Bronchial epithelial cell (primary cell): Measurements from ENCODE around the gene DFFB. TPM values are rescaled to one million over a fixed set of nuclear protein-coding genes. Genes with fewer than 3 reads are reported as not detected.

Experiments used
- DNase-seq: peaks from one replicate; pipeline ENCODE4 v3.0.0-alpha.2; 2010; ENCODE audit warnings: low read depth
- FAIRE-seq: peaks from 2 replicates; lab custom pipeline; 2011; peaks lifted over from hg19 to GRCh38; lab: Jason Lieb, UNC
- H3K27me3 ChIP-seq: 2 replicates; pipeline ENCODE4 v1.5.1; 2011; ENCODE audit warnings: low read length; ENCODE audit not compliant: control insufficient read depth, insufficient read depth
- H3K36me3 ChIP-seq: 2 replicates; pipeline ENCODE4 v1.5.1; 2011; ENCODE audit warnings: low read length; ENCODE audit not compliant: control insufficient read depth, insufficient read depth
- H3K4me3 ChIP-seq: 2 replicates; pipeline ENCODE4 v1.5.1; 2011; ENCODE audit warnings: mild to moderate bottlenecking, low read depth, low read length, control low read depth
- total RNA-seq: library from RNA; depleted of rRNA; stranded (reverse); fragments of >200 nt; gene quantifications from 2 replicates; pipeline ENCODE4 v1.2.1, GENCODE V29; 2014
- TF ChIP-seq, protein P1 (sequence below): IDR thresholded peaks from 2 replicates; pipeline ENCODE4 v1.5.1; 2011; ENCODE audit warnings: mild to moderate bottlenecking, moderate library complexity, low read length, control low read depth, inconsistent platforms; ENCODE audit not compliant: insufficient read depth, severe bottlenecking

The DFFB gene
- total RNA-seq, 1 donor from 2014 or later = 3.9 TPM

DNA sequence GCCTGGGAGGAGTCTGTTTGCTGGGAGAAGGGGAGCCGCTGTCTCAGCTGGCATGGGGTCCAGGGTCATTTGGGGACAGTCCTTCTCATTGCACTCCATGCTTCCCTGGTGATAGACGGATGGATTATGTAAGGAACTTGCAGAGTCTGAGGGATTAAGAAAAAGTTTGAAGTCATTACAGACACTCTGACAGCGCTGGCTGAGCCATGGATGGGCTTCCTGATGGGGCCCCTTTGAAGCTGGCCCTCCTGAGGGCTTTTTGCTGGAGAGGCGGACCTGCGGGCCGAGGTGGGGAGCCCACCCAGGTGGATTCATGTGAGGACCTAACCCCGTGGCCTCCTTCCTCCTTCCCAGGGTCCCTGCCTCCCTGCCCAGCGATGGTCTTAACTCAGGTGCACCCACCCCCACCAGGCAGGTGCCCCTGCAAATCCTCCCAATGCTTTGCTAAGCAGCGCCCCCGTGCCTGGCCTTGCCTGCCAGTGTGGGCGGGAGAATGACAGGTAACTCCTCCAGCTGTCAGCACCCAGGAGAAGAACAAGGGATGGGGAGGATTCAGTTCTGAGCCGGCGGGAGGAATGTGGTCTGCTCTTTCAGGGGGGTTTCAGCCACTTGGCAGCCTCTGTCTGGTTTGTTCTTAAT, 67.0 kb downstream of the DFFB start:
- DNase-seq (no peak), FAIRE-seq (no peak)
- H3K36me3 ChIP-seq = no peaks in the 10 kb centered on the region
- no peak overlapping the region for H3K4me3 ChIP-seq
- TF ChIP-seq, protein P1, sequence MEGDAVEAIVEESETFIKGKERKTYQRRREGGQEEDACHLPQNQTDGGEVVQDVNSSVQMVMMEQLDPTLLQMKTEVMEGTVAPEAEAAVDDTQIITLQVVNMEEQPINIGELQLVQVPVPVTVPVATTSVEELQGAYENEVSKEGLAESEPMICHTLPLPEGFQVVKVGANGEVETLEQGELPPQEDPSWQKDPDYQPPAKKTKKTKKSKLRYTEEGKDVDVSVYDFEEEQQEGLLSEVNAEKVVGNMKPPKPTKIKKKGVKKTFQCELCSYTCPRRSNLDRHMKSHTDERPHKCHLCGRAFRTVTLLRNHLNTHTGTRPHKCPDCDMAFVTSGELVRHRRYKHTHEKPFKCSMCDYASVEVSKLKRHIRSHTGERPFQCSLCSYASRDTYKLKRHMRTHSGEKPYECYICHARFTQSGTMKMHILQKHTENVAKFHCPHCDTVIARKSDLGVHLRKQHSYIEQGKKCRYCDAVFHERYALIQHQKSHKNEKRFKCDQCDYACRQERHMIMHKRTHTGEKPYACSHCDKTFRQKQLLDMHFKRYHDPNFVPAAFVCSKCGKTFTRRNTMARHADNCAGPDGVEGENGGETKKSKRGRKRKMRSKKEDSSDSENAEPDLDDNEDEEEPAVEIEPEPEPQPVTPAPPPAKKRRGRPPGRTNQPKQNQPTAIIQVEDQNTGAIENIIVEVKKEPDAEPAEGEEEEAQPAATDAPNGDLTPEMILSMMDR = no peak
- H3K27me3 ChIP-seq = no peaks in the 10 kb centered on the region

DNA sequence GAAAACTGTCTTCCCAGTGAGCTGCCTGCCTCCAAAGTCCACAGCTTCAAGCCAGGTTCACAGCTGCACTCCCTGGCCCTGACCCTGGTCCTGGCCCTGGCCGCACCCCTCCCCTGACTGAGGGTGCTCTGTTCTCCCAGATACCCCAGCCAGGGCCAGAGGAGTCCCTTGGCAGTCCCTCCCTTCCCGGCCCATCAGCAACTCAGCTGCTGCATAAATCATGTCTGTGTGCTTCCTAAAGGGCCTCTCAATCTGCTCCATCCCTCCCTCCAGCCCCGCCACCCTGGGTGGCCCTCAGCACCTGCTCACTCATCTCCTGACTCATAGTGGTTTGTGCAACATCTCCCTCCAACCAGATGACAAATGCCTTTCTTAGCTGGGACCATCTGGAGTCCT, 67.5 kb downstream of the DFFB start:
- Histone ChIP-seq H3K4me3 (no peak overlapping the region), H3K36me3 (no peaks in the 10 kb centered on the region), H3K27me3 (no peaks in the 10 kb centered on the region)
- TF ChIP-seq, protein P1 = no peak
- peak; percentile 44 for DNase-seq
- no peak for FAIRE-seq

DNA sequence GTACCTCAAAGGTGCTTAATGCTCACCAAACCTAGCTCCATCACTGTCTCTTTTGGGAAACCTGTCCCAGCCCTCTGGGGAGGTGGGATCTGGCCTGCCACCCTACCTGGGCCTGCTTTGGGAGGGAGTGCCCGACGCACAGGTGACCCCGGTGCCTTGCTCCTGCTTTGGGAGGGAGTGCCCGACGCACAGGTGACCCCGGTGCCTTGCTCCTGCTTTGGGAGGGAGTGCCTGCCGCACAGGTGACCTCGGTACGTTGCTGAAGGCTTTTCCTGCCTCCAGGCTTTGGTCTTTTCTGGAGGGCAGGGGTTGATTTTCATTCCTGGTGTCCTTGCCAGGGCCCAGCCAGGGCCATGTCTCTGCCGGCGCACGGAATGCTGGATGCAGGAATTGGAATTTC, 68.0 kb downstream of the DFFB start:
- TF ChIP-seq, protein P1 = no peak
- DNase-seq = no peak
- no peak for FAIRE-seq
- Histone ChIP-seq H3K27me3 (no peaks in the 10 kb centered on the region), H3K36me3 (no peaks in the 10 kb centered on the region), H3K4me3 (no peak overlapping the region)

DNA sequence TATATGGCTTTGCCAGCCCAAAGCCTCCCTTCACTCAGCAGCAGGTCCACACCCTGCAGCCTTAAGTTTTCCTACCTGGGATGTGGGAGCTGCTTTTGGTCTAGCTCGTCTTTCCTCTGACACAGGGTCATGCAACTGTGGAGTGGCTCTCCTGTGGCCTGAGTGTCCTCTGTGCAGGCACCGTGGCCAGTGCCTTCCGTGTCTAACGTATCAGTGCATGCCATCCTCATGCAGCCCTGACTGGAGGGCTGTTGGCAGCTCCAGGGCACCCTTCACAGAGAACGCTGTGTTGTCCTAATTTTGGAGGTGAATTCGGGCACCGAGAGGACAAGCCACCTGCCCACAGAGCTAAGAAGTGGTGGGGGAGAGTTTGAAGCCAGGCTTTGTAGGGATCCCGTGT, 68.5 kb downstream of the DFFB start:
- H3K27me3 ChIP-seq = no peaks in the 10 kb centered on the region
- no peak for DNase-seq
- TF ChIP-seq, protein P1 = no peak
- no peak for FAIRE-seq
- no peaks in the 10 kb centered on the region for H3K36me3 ChIP-seq
- no peak overlapping the region for H3K4me3 ChIP-seq

DNA sequence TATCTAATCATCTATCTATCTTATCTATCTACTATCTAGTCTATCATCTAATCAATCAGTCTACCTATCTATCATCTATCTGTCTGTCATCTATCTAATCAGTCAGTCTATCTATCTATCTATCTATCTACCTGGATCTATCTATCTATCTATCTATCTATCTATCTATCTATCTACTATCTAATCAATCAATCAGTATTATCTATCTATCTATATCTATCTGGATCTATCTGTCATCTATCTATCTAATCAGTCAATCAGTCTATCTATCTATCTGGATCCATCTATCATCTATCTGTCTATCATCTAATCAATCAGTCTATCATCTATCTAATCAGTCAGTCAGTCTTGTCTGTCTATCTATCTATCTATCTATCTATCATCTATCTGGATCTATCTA, 69.7 kb downstream of the DFFB start:
- no peaks in the 10 kb centered on the region for H3K27me3 ChIP-seq
- DNase-seq (no peak), FAIRE-seq (no peak)
- H3K36me3 ChIP-seq = no peaks in the 10 kb centered on the region
- TF ChIP-seq, protein P1 = no peak
- no peak overlapping the region for H3K4me3 ChIP-seq

DNA sequence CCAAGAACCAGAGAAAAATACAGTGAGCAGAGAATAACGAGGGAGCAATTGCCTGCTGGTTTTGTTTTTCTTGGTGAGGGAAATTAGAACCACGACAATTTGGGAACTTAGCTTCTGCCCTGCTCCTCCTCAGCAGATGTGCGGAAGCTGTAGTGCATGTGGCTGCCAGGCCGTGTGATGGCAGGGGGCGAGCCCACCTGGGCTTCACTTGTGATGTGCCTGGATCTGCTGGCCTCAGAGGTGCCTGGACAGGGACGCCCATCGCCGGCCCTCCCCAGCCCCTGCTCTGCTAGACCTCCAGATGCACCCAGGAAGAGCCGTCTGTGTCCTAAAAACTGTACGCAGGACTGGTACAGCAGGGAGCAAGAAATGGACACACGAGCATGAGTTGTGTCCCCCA, 71.3 kb downstream of the DFFB start:
- TF ChIP-seq, protein P1 = no peak
- Histone ChIP-seq H3K36me3 (no peaks in the 10 kb centered on the region), H3K4me3 (no peak overlapping the region), H3K27me3 (no peaks in the 10 kb centered on the region)
- no peak for DNase-seq
- no peak for FAIRE-seq
